WI38 (cell line): ENCODE measurements around the gene MIOX.

Experiments used
- H3K4me3 ChIP-seq: 2 replicates; pipeline ENCODE4 v1.5.1; 2011; ENCODE audit warnings: low read depth, mild to moderate bottlenecking, control low read depth, low read length
- TF ChIP-seq, protein P1 (sequence below): IDR thresholded peaks from 2 replicates; pipeline ENCODE4 v1.5.1; 2012; ENCODE audit warnings: low read depth, mild to moderate bottlenecking, control low read depth, low read length

MIOX gene

DNA sequence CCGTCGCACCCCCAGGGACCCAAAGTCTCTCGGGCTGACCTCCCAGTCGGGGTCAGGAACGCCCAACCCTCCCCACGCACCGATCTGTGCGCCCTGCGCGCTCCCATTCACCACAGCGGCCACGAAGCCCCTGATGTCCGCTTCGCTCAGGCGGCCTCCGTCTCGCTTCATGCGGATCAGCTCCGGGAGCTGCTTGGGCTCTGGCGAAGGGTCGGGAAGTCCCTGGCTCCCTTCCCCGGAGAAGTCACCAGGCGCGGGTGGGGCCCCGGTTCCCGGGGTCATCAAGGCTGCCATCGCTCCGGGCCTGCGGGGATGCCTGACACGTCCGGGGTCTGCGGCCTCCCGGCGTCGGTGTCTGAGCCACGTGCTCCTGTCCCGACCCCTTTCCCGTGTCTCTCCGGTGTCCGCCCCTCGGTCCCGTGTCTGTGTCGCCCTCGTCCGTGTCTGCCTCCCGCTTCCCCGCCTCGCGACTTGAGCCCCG, 42.8 kb downstream of the MIOX start:
- 0 out of 2 replicates have a peak overlapping the region, but pooled peaks have one; percentile 10 for H3K4me3 ChIP-seq
- TF ChIP-seq, protein P1, sequence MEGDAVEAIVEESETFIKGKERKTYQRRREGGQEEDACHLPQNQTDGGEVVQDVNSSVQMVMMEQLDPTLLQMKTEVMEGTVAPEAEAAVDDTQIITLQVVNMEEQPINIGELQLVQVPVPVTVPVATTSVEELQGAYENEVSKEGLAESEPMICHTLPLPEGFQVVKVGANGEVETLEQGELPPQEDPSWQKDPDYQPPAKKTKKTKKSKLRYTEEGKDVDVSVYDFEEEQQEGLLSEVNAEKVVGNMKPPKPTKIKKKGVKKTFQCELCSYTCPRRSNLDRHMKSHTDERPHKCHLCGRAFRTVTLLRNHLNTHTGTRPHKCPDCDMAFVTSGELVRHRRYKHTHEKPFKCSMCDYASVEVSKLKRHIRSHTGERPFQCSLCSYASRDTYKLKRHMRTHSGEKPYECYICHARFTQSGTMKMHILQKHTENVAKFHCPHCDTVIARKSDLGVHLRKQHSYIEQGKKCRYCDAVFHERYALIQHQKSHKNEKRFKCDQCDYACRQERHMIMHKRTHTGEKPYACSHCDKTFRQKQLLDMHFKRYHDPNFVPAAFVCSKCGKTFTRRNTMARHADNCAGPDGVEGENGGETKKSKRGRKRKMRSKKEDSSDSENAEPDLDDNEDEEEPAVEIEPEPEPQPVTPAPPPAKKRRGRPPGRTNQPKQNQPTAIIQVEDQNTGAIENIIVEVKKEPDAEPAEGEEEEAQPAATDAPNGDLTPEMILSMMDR: no peak

DNA sequence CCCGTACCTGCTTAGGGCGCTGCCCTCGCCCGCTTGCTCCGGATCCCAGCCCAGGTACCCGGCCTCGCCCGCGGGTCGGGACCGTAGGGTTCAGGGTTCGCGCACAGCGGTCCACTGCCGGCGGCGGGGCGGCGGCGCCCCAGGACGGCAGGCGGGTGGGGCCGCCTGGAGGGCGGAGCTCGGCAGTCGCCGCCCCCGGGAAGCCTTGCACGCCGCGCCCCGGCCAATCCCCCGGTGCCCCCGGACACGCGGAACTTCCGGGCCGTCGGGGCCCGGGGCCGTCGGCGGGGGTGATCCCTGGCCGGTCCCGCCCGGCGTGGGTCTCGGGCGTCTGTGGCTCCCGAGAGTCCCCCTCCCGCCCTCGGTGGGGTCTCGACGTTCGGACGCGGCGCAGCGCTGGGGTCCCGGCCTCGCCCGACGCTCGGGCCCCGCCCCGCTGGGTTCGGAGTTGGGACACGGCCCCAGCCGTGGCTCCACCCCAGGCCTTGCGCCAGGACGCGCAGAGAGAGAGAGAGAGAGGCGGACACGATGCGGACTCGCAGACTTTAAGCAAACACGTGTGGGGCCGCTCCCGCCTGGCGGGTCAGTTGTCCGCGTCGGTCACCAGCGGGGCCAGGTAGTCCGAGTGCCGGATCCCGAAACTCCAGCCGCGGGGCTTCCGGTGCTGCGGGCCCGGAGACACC, 43.4 kb downstream of the MIOX start, which contains the start of gene TYMP:
Gene TYMP, minus strand, starts transcription at position 116 of the 683 bp plus-strand sequence. CDS start 303 bp downstream, outside the sequence.
- H3K4me3 ChIP-seq: peak within 1 kb of the TSS; percentile 53
- TF ChIP-seq, protein P1: no peak

DNA sequence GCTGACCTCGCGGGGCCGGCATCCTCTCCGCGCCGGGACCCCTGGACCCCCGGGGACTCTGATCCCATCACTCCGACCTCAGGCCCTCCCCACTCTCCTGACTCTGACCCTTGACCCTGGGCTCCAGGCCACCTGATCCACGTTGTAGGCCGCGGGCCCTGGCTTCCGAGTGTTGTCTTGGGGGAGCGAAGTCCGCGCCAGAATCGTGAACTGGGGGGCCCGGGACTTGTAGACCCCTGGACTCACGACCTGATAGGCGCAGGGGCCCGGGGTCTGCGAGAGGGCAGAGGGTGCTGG, 43.9 kb downstream of the MIOX start:
- TF ChIP-seq, protein P1: no peak
- H3K4me3 ChIP-seq: peak overlapping the region; percentile 42

DNA sequence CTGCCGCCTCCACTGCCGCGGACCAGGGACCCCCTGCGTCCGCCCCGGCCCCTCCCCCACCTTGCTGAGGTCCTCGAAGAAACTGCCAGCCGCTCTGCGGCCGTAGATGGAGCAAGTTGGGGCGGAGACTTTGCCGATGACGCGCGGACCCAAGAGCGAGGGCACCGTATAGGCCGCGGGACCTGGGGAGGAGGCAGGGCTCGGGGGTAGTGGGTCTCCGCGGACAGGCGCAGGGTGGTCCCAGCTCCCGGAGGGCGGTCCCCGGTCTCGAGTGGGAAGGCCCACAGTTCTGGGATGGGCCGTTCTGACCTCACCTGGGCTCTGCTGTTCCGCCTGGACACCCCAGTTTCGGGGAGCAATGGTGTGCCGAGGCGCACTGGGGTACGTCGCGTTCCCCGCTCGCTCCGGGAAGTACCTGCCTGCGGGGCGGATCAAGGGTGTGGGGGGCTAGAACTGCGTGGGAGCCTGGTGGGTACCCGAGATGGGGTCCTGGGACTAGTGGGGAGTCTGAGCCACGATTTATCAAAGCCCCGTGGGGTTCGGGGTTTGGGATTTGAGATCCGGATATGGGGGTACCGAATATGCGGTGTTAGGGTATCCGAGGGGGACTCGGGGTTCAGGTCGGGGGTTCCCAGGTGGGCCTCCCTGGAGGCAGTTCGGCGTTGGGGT, 44.4 kb downstream of the MIOX start:
- TF ChIP-seq, protein P1: no peak
- H3K4me3 ChIP-seq: peak overlapping the region; percentile 53

DNA sequence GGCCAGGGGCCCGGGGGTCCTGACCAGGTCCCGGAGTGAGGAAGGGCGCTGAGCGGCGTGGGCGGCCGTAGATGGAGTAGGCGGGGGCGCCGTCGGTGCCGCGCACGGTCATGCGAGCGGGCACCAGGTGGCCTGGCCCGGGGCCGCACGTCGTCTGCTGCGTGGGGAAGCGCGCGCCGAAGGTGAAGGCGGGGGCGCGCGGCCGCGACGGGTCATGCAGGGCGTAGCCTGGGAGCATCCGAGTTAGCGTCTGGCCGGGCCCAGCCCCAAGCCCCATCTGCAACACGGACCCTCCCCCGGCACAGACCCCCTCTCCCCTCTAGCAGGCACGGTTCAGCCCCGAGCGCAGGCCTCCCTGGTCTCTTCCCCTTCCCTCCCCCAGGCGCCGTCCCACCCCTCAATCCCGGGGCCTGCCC, 44.9 kb downstream of the MIOX start:
- peak overlapping the region; percentile 53 for H3K4me3 ChIP-seq
- TF ChIP-seq, protein P1: no peak

DNA sequence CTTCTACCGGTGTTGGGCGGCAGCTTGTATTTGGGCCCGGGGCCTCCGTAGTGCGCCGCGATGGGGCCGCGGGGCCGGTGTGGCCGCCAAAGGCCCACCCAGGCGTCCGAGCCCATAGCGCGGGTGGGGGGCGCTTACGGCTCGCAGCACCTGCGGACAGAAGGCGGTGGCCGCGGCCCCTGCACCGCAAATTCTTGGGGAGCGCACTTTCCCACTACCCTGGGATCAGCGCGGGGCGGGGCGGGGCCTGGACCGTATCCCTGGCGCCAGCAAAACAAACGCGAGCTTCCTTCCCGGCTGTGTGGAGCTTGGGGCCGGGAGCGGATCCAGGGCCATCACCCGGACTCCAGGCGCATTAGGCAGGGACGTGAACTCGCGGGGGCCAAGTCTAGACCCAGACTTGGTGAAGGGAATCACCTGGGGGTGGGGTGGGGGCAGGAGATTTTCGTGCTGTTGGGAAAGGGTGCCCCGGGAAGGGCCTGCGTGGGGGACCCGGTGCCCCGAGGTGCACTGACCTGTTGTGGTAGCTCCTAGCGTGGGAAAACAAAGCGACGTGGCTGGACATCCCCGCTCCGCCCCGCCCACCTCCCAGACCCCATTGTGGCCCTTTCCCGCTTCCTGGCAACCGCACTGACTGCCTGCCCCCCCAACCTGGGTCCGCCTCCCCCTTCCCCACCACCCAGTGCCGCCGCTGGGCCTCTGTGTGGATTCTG, 45.5 kb downstream of the MIOX start:
- H3K4me3 ChIP-seq: peak overlapping the region; percentile 53
- TF ChIP-seq, protein P1: no peak
